HG03354 (cell line): ENCODE measurements around the gene RSPO1.

Experiments used
- ATAC-seq: cut with Tn5 transposase; IDR thresholded peaks from one replicate; pipeline ENCODE4 v1.9.1; 2021; ENCODE audit warnings: mild to moderate bottlenecking; ENCODE audit not compliant: unreplicated experiment, poor library complexity, severe bottlenecking

Gene RSPO1

DNA sequence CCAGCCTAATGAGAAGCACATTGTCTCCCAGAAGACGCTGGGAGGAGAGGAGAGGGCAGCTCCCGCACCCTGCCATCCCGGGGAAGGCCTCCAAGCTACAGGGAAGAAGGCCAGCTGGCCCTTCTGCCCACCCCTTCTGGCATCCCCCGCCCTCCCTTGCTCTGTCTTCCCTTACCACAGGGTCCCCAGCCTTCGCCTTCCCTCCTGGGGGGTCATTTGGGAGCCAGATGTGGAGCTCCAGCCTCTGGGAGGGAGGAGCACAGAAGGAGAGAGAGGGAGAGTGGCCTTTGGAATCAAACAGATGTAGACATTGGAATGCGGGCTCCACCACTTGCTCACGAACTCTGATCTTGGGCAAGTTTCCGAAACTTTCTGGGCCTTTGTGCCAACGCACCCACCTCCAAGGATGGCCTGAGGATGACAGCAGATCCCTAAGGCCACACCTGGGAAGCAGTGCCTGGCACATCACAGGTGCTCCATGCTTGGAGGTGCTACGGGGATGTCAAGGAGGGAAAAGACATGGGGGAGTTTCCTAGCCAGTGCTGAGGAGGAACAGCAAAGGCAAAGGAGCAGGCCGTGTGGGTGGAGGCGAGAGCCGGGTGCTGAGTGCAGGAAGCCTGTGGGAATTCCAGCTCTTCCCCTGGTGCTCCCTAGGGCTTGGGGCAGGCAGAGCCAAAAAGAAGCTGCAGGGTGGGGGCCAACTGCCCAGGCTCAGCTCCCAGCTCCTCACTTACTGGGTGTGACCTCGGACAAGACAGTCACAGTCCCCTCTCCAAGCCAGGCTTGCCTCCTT is 23.1 kb upstream of the RSPO1 start:
- no peak for ATAC-seq

DNA sequence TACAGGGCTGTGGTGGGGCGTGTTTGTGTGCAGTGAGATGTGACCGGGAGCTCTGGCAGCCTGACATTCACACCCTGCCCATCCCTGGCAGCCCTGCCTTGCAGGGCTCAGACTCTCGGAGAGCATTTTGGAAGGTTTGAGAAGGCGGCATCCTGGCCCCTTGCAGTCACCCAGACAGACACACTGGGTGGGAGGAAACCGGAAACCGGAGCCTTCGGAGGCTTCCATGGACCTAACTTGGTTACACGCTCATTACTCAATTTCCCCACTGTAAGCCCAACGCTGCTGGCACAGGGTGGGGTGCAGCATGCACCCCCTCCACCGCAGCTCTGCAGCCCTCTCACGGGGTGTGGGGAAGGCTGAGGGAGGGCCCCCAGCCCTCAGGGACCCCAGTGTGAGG is 22.2 kb upstream of the RSPO1 start:
- ATAC-seq: no peak

GRCh38 chr1:37656026-37656425 is 21.3 kb upstream of the RSPO1 start:
- ATAC-seq: no peak

DNA sequence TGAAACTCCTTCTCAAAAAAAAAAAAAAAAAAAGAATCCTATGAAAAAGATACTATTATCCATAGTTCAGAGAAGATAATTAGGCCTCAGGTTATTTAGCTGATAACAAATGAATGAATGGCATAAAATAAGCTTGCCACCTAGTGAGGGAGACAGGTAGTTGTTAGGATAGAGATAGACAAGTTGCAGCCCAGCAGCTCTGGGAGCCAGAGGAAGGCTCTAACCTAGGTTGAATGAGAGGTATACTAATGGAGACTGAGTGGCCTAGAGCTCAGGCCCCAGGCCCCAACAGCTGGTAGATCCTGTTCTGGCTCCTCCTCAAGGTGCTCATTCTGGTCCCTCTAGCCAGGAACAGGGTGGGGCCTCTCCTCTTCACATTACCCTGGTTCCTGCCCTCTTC is 20.6 kb upstream of the RSPO1 start:
- no peak for ATAC-seq

DNA sequence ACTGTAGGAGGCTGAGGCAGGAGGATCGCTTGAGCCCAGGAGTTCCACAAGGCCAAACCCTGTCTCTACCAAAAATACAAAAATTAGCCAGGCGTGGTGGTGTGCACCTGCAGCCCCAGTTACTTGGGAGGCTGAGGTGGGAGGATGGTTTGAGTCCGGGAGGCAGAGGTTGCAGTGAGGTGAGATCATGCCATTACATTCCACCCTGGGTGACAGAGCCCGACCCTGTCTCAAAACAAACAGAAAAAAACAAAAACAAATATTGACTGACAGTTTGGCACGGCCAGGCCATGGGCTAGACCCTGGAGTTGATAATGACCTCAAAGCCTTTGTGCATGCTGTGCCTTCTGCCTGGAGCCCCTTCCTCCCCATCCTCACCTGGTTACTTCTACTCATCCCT is 19.2 kb upstream of the RSPO1 start:
- ATAC-seq: no peak

- no peak for ATAC-seq
These were observed 18.3 kb upstream of the RSPO1 start for GRCh38 chr1:37652976-37653375.

- ATAC-seq: no peak
These were observed 17.1 kb upstream of the RSPO1 start for GRCh38 chr1:37651803-37652202.

GRCh38 chr1:37650721-37651120 is 16.0 kb upstream of the RSPO1 start:
- no peak for ATAC-seq

- ATAC-seq: no peak
These were observed 15.5 kb upstream of the RSPO1 start for GRCh38 chr1:37650173-37650572.

DNA sequence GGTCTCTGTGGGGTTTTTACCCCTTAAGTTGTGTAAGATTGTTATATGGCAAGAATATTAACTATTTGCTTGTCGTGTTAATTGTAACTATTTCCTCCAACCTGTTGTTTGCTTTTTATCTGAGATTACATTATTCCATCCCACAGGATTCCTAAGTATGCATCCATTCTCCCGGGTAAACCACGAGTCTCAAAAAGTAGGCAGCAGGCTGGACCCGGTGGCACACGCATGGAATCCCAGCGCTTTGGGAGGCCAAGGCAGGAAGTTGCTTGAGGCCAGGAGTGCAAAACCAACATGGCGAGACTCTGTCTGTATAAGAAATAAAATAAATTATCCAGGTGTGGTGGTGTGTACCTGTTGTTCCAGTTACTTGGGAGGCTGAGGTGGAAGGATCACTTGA is 12.6 kb upstream of the RSPO1 start:
- no peak for ATAC-seq

DNA sequence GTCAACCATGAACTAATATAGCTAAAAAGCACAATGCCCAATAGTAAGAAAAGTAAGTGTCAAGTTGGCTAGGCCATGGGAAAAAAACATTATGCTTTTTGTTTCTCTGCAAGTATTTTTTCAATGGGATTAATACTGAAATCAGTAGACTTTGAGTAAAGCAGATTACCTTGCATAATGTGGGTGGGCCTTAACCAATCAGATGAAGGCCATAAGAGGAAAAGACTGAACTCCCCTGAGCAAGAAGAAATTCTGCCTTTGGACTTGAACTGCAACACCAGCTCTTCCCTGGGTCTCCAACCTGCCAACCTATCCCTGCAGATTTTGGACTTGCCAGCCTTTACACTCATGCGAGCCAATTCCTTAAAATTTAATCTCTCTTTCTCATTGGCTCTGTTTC is 6.4 kb upstream of the RSPO1 start:
- ATAC-seq: no peak

GRCh38 chr1:37636435-37636834 is 1.7 kb upstream of the RSPO1 start:
- no peak for ATAC-seq

DNA sequence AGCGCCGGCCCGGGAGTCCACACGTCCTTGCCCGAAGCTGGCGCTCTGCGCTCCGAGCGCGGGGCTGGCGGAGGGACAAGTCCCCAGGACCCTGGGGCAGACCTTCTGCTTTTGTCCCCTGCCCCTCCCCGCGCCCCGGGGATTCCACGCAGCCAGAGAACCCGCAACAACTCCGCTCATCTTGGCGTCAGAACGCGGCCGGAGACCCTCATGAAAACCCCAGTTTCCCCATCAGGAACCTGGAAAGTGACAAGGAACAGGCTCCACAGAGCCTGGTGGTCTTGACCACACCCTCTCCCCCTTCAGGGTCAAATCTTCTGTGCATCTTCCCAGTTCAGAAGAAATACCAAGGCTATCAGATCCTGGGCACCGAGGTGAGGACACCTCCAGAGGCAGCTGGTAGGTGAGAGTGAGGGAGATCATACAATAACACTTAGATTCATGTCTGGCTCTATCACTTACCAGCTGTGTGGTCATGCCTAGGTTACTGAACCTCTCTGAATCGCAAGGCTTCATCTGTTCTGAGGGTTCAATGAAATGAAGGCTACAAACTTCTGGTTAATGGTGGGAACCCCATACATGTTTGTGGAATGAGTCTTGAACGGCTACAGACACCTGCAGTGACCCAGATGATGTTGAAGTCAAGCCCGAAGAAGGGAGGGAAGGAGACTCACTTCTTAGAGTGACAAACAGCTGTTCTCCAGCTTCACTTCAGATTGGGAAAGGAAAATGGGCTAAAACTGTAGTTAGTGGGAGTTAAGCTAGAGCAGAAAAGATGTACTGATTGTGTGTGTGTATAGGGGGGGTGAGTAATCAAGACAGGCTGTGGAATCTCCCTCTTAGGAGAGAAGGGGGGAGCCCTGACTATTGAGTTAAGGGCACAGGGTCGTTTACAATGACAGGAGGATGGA is 555 bp upstream of the RSPO1 start:
- ATAC-seq: no peak

- ATAC-seq: no peak
These were observed 801 bp downstream of the RSPO1 start for GRCh38 chr1:37633938-37634243.

- ATAC-seq: no peak
These were observed 1.4 kb downstream of the RSPO1 start for GRCh38 chr1:37633040-37633937.

GRCh38 chr1:37631036-37631435 is 3.7 kb downstream of the RSPO1 start:
- no peak for ATAC-seq

GRCh38 chr1:37630426-37631028 is 4.2 kb downstream of the RSPO1 start:
- no peak for ATAC-seq

DNA sequence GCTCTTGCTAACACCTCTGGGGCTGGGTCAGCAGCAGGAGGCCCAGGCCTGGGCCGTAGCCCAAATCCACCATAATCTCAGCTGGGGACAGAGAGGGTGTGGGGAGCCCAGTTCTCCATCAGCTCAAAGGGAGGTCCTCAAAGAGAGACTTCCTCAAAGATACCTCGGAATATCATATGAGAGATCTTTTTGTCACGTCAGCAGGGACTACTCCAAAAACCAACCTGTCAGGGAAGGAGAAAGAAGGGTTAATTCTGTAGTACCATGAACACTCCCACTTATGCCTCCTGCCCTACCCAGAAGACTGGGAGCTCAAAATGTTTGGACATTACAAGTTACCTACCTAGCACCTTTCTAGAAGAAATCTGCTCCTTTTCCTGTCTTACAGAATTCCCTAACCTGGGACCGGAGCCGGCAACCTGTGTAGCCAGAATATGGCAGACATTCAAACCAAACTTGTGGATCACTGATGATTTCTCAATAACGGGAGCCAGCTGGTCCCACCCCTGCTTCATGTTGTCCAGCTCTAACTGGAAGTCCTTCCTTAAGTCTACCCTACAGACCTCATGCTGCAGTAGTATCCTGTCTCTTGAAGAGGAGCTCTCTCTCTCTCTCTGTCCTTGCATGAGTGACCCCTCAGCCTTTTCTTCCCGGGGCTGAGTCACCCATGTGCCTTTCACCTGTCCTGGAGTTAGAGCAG is 4.8 kb downstream of the RSPO1 start:
- no peak for ATAC-seq

GRCh38 chr1:37629008-37629407 is 5.7 kb downstream of the RSPO1 start:
- ATAC-seq: no peak
